Smooth muscle cell (in vitro differentiated cells): ENCODE measurements around the gene CASK. TPM values are rescaled to one million over a fixed set of nuclear protein-coding genes. Genes with fewer than 3 reads are reported as not detected.
A peak's percentile ranks its signal among the peaks of the same experiment; 100 is the strongest.

ENCODE experiments used
- DNase-seq: peaks from one replicate; lab custom pipeline; 2025; ENCODE audit not compliant: unreplicated experiment; lab: John Stamatoyannopoulos, UW
- H2AFZ ChIP-seq: fragments of 200-600 bp; sonication (generic); 2 replicates; pipeline ENCODE4 v1.6.0; 2016; ENCODE audit warnings: antibody characterized with exemption, low read depth, mild to moderate bottlenecking
- H3F3A ChIP-seq: fragments of 200-600 bp; sonication (generic); 2 replicates; pipeline ENCODE4 v1.6.0; 2017; ENCODE audit warnings: antibody characterized with exemption, low read depth
- H3K27ac ChIP-seq: fragments of 200-600 bp; sonication (generic); 2 replicates; pipeline ENCODE4 v1.5.1; 2016; ENCODE audit warnings: low read depth, mild to moderate bottlenecking
- H3K27me3 ChIP-seq: fragments of 200-600 bp; sonication (generic); 2 replicates; pipeline ENCODE4 v1.6.1; 2016; ENCODE audit warnings: low read depth, mild to moderate bottlenecking
- H3K36me3 ChIP-seq: fragments of 200-600 bp; sonication (generic); 2 replicates; pipeline ENCODE4 v1.5.1; 2016; ENCODE audit warnings: low read depth
- H3K4me1 ChIP-seq: fragments of 200-600 bp; sonication (generic); 2 replicates; pipeline ENCODE4 v1.5.1; 2016; ENCODE audit warnings: low read depth
- H3K4me2 ChIP-seq: fragments of 200-600 bp; sonication (generic); 2 replicates; pipeline ENCODE4 v1.6.0; 2016; ENCODE audit warnings: mild to moderate bottlenecking
- H3K4me3 ChIP-seq: fragments of 200-600 bp; sonication (generic); 2 replicates; pipeline ENCODE4 v1.5.1; 2016; ENCODE audit warnings: mild to moderate bottlenecking
- H3K79me2 ChIP-seq: fragments of 200-600 bp; sonication (generic); 2 replicates; pipeline ENCODE4 v1.6.0; 2016; ENCODE audit warnings: low read depth, mild to moderate bottlenecking
- H3K9ac ChIP-seq: fragments of 200-600 bp; sonication (generic); 2 replicates; pipeline ENCODE4 v1.6.0; 2016; ENCODE audit warnings: low read depth
- H3K9me3 ChIP-seq: fragments of 200-600 bp; sonication (generic); replicated peaks from 2 replicates; pipeline ENCODE4 v1.5.1; 2016; ENCODE audit warnings: low read depth
- H4K20me1 ChIP-seq: fragments of 200-600 bp; sonication (generic); 2 replicates; pipeline ENCODE4 v1.6.0; 2016; ENCODE audit warnings: low read depth
- CTCF ChIP-seq: fragments of 200-600 bp; sonication (generic); IDR thresholded peaks from 2 replicates; pipeline ENCODE4 v1.5.1; 2017; ENCODE audit warnings: borderline replicate concordance, mild to moderate bottlenecking, antibody characterized with exemption; ENCODE audit not compliant: insufficient read depth, poor library complexity, severe bottlenecking
- WGBS: methylation state at CpG from one replicate; pipeline ENCODE4 v1.1.7; 2016; ENCODE audit warnings: low lambda C conversion rate; 5-methylcytosine and 5-hydroxymethylcytosine counted together
- polyA plus RNA-seq: library from polyadenylated mRNA; unstranded; fragments of >200 nt; fragmentation: Nextera tagmentation; extraction: Ambion mirVana; gene quantifications from 2 replicates; pipeline ENCODE4 v1.2.1, GENCODE V29; 2016
- total RNA-seq: library from RNA; depleted of rRNA; stranded (reverse); fragments of >200 nt; gene quantifications from 2 replicates; pipeline ENCODE4 v1.2.3, GENCODE V29; 2014

The CASK gene
- total and polyA plus RNA-seq, 2 experiments from 2014 or later = 49.4 to 97.5 TPM

DNA sequence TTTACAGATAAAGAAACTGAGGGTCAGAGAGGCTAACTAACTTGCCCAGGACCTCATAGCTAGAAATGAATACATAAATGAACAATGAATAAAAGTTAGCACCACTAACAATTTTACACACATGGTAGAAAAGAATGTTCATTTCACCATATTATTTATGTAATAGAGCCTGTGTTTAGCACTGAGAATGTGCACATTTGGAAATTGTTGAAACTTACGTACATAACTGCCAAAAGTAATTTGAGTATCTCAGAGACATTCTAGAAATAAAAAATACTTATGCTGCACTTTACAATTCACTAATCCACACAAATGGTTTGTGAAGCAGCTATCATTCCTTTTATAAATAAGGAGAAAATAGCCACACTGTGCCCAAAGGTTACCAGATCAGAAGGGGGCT lies 9.9 kb downstream of the CASK start:
- H3F3A ChIP-seq = no peaks in the 10 kb centered on the region
- H4K20me1 ChIP-seq = peaks cover 77% of the 10 kb centered on the region
- no peak overlapping the region for H3K4me2 ChIP-seq
- DNase-seq = no peak
- no peak overlapping the region for H2AFZ ChIP-seq
- no peaks in the 10 kb centered on the region for H3K4me1 ChIP-seq
- H3K9ac ChIP-seq = no peak overlapping the region
- H3K4me3 ChIP-seq = no peak overlapping the region
- peak overlapping the region; percentile 4 for H3K27ac ChIP-seq
- TF ChIP-seq CTCF = no peak
- H3K27me3 ChIP-seq = no peaks in the 10 kb centered on the region
- no peaks in the 10 kb centered on the region for H3K36me3 ChIP-seq
- WGBS = 87% methylated on average over 1 of the region's 1 CpG
- no peaks in the 10 kb centered on the region for H3K9me3 ChIP-seq
- H3K79me2 ChIP-seq = peaks cover 98% of the 10 kb centered on the region

DNA sequence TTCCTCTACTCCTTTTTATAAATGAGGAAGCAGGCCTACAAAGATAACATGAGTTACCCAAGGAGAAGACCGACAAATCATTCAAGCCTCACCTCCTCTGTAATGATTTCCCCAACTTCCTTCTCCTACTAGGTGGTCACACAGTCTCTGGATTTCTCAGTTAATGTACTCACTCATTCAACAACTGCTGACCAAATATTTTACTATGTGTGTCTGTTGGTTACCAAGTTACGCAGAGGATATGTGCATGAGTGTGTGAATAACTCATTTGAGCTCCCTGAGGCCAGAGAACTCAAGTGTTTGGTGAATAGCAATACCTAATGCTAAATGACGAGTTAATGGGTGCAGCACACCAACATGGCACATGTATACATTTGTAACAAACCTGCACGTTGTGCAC lies 10.4 kb downstream of the CASK start:
- H3K4me1 ChIP-seq = no peaks in the 10 kb centered on the region
- WGBS = 72% methylated on average over 4 of the region's 4 CpGs
- peaks cover 98% of the 10 kb centered on the region for H3K79me2 ChIP-seq
- H3K4me3 ChIP-seq = no peak overlapping the region
- no peak for TF ChIP-seq CTCF
- H3K36me3 ChIP-seq = no peaks in the 10 kb centered on the region
- H3K27ac ChIP-seq = no peak overlapping the region
- H3F3A ChIP-seq = no peaks in the 10 kb centered on the region
- H4K20me1 ChIP-seq = peaks cover 75% of the 10 kb centered on the region
- no peak for DNase-seq
- H2AFZ ChIP-seq = no peak overlapping the region
- H3K9ac ChIP-seq = no peak overlapping the region
- H3K4me2 ChIP-seq = no peak overlapping the region
- H3K27me3 ChIP-seq = no peaks in the 10 kb centered on the region
- H3K9me3 ChIP-seq = no peaks in the 10 kb centered on the region

- TF ChIP-seq CTCF = no peak
- Histone ChIP-seq H3K4me1 (no peaks in the 10 kb centered on the region), H3K27ac (no peak overlapping the region), H3K4me3 (no peak overlapping the region), H3K9me3 (peaks cover 2% of the 10 kb centered on the region), H3K27me3 (no peaks in the 10 kb centered on the region), H3K4me2 (no peak overlapping the region), H4K20me1 (peaks cover 63% of the 10 kb centered on the region), H2AFZ (no peak overlapping the region), H3K9ac (no peak overlapping the region), H3K79me2 (peaks cover 96% of the 10 kb centered on the region), H3F3A (no peaks in the 10 kb centered on the region), H3K36me3 (no peaks in the 10 kb centered on the region)
- DNase-seq = no peak
Observed at GRCh38 chrX:41909068-41909467, 14.3 kb downstream of the CASK start.

GRCh38 chrX:41906515-41907187 lies 16.7 kb downstream of the CASK start:
- WGBS = 81% methylated on average over 3 of the region's 3 CpGs
- TF ChIP-seq CTCF = no peak
- DNase-seq = no peak
- Histone ChIP-seq H3K9ac (no peak overlapping the region), H4K20me1 (peaks cover 50% of the 10 kb centered on the region), H3K9me3 (peaks cover 2% of the 10 kb centered on the region), H3K4me3 (no peak overlapping the region), H3K36me3 (no peaks in the 10 kb centered on the region), H3K27ac (no peak overlapping the region), H3K27me3 (no peaks in the 10 kb centered on the region), H3K79me2 (peaks cover 84% of the 10 kb centered on the region), H3K4me1 (no peaks in the 10 kb centered on the region), H3F3A (no peaks in the 10 kb centered on the region), H2AFZ (no peak overlapping the region), H3K4me2 (no peak overlapping the region)
